Esophagus muscularis mucosa (tissue), 4 donors: ENCODE data around the gene AGER. TPM values are rescaled to one million over a fixed set of nuclear protein-coding genes. Genes with fewer than 3 reads are reported as not detected.

Experiments used
- DNase-seq: peaks from one replicate; pipeline ENCODE4 v3.0.0-alpha.2; 2017; ENCODE audit errors: extremely low spot score
- H3K27ac ChIP-seq, 4 donors: fragments of 200-600 bp; sonication (generic); replicated peaks in 1 of 4; 1 replicate in 3 of 4; 2 replicates in 1 of 4; pipeline ENCODE4 v1.5.1; 2016 to 2019; ENCODE audit warnings: mild to moderate bottlenecking in 1 of 4
- H3K27me3 ChIP-seq, 4 donors: fragments of 200-600 bp; sonication (generic); one replicate each; pipeline versions ENCODE4 v1.5.1 to v1.6.0; 2016 to 2019
- H3K36me3 ChIP-seq, 4 donors: fragments of 200-600 bp; sonication (generic); one replicate each; pipeline ENCODE4 v1.5.1; 2016 to 2019
- H3K4me1 ChIP-seq, 4 donors: fragments of 200-600 bp; sonication (generic); one replicate each; pipeline ENCODE4 v1.5.1; 2016 to 2019
- H3K4me3 ChIP-seq, 4 donors: fragments of 200-600 bp; sonication (generic); 1 replicate in 2 of 4; 2 replicates in 2 of 4; pipeline ENCODE4 v1.5.1; 2016 to 2019; ENCODE audit warnings: mild to moderate bottlenecking in 4 of 4, moderate library complexity in 1 of 4
- H3K9me3 ChIP-seq, 4 donors: fragments of 200-600 bp; sonication (generic); 1 replicate in 3 of 4; 2 replicates in 1 of 4; pipeline ENCODE4 v1.5.1; 2016 to 2019
- CTCF ChIP-seq, 3 experiments: fragments of 200-600 bp in 2 of 3; fragments of 450-650 bp in 1 of 3; sonication (generic) in 2 of 3; IDR thresholded peaks; one replicate each; pipeline ENCODE4 v1.5.1; 2017 to 2019; ENCODE audit warnings: antibody characterized with exemption in 3 of 3, mild to moderate bottlenecking in 2 of 3, moderate library complexity in 1 of 3
- EP300 ChIP-seq: sonication (generic); formaldehyde crosslinking; IDR thresholded peaks from one replicate; pipeline ENCODE4 v1.6.1; 2017; ENCODE audit warnings: antibody characterized with exemption
- POLR2A ChIP-seq: fragments of 450-650 bp; IDR thresholded peaks from one replicate; pipeline ENCODE4 v1.6.1; 2017; ENCODE audit warnings: antibody characterized with exemption, moderate library complexity, mild to moderate bottlenecking, low read depth
- POLR2AphosphoS5 ChIP-seq, 2 donors: sonication (generic); formaldehyde crosslinking; IDR thresholded peaks; one replicate each; pipeline ENCODE4 v1.6.1; 2017; ENCODE audit warnings: antibody characterized with exemption in 2 of 2
- WGBS: methylation state at CpG from one replicate; pipeline ENCODE4 v1.1.5; 2018; 5-methylcytosine and 5-hydroxymethylcytosine counted together
- intact Hi-C: fragments of 100-400 bp; cut with DNase I; formaldehyde crosslinking; loops from one replicate; pipeline ENCODE4 v1.15.1; 2023
- total RNA-seq, 4 donors: library from RNA; depleted of rRNA; stranded (reverse); fragments of >200 nt; gene quantifications; one replicate each; pipeline versions ENCODE4 v1.1.0 to v1.2.1, GENCODE V29; 2016

AGER gene
- total RNA-seq, 4 donors from 2014 or later, result 0.83 to 5.9 (median 3.8) TPM

GRCh38 chr6:32156891-32157290, 27.2 kb downstream of the AGER start:
- intact Hi-C loops, result no loop called here
- Histone ChIP-seq H3K9me3 (no peaks in the 10 kb centered on the region), H3K27ac (no peak overlapping the region), H3K36me3 (peaks cover 12 to 58% (median 55%) of the 10 kb centered on the region in 4 donors), H3K4me1 (peaks cover 25 to 49% (median 40%) of the 10 kb centered on the region in 4 donors), H3K4me3 (no peak overlapping the region), H3K27me3 (no peaks in the 10 kb centered on the region)
- TF ChIP-seq CTCF (IDR thresholded peaks at IDR 0.05) (no peak), POLR2A (no peak), EP300 (no peak), POLR2AphosphoS5 (IDR thresholded peaks at IDR 0.05) (no peak)
- no peak for DNase-seq
- WGBS, result 82% methylated on average over 9 of the region's 9 CpGs

- intact Hi-C loops, result loop anchor here (2.0 kb wide), 1 partner anchor 36 kb away; no protein-coding TSS in a partner anchor
- peaks cover 33 to 69% (median 62%) of the 10 kb centered on the region in 4 donors for H3K4me1 ChIP-seq
- no peak for DNase-seq
Measured at GRCh38 chr6:32154514-32155161, 29.4 kb downstream of the AGER start.

GRCh38 chr6:32153564-32154513, 30.2 kb downstream of the AGER start, which contains the start of gene PPT2:
Gene PPT2, plus strand, starts transcription at chr6:32154141. Its CDS starts 454 bp downstream, at chr6:32154595.
- intact Hi-C loops, result loop anchor here (2.0 kb wide), 1 partner anchor 35 kb away; no protein-coding TSS in a partner anchor
- peak within 1 kb of the TSS; percentile 76 to 84 (median 80) for H3K4me3 ChIP-seq
- peak; percentile 98 for DNase-seq
- peaks cover 12 to 41% (median 37%) of the 10 kb centered on the region in 4 donors for H3K36me3 ChIP-seq
- WGBS, result 3% methylated on average over 46 of the region's 52 CpGs
- no peaks in the 10 kb centered on the region for H3K9me3 ChIP-seq
- TF ChIP-seq POLR2A (peak; percentile 36), CTCF (IDR thresholded peaks at IDR 0.05) (peak in 2 of 3 experiments; percentile 27 to 30), POLR2AphosphoS5 (IDR thresholded peaks at IDR 0.05) (peak; percentile 84 to 94), EP300 (no peak)
- peak within 1 kb of the TSS; percentile 90 to 94 (median 93) for H3K27ac ChIP-seq
- no peaks in the 10 kb centered on the region for H3K27me3 ChIP-seq
- peaks cover 36 to 73% (median 63%) of the 10 kb centered on the region in 4 donors for H3K4me1 ChIP-seq

More at GRCh38 chr6:32154514-32155161, 29.4 kb downstream of the AGER start:
- Histone ChIP-seq H3K9me3 (no peaks in the 10 kb centered on the region), H3K27me3 (no peaks in the 10 kb centered on the region), H3K27ac (peak overlapping the region; percentile 90 to 94 (median 93)), H3K4me3 (peak overlapping the region; percentile 76 to 84 (median 80)), H3K36me3 (peaks cover 12 to 38% (median 38%) of the 10 kb centered on the region in 4 donors)
- 10% methylated on average over 8 of the region's 34 CpGs for WGBS
- TF ChIP-seq EP300, result no peak
- peak; percentile 62 to 74 (median 65) for TF ChIP-seq CTCF (IDR thresholded peaks at IDR 0.05)
- no peak for TF ChIP-seq POLR2A
- peak in 1 of 2 donors; percentile 30 for TF ChIP-seq POLR2AphosphoS5 (IDR thresholded peaks at IDR 0.05)

- H3K4me1 ChIP-seq, result peaks cover 37 to 73% (median 63%) of the 10 kb centered on the region in 4 donors
- peaks cover 4 to 41% (median 31%) of the 10 kb centered on the region in 4 donors for H3K36me3 ChIP-seq
- intact Hi-C loops, result no loop called here
- TF ChIP-seq POLR2A (no peak), EP300 (no peak), CTCF (IDR thresholded peaks at IDR 0.05) (no peak), POLR2AphosphoS5 (IDR thresholded peaks at IDR 0.05) (no peak)
- peak overlapping the region; percentile 90 to 94 (median 93) for H3K27ac ChIP-seq
- no peaks in the 10 kb centered on the region for H3K9me3 ChIP-seq
- no peaks in the 10 kb centered on the region for H3K27me3 ChIP-seq
- H3K4me3 ChIP-seq, result peak overlapping the region; percentile 76 to 84 (median 80)
- DNase-seq, result no peak
- 26% methylated on average over 35 of the region's 35 CpGs for WGBS
Measured at GRCh38 chr6:32152769-32153563, 31.1 kb downstream of the AGER start.
